NCI-H82 treated with DMSO at 0.1 percent for 48 hours (cell line): ENCODE data around the gene PCDH9.
"Not testable (repeated sequence)": the region's sequence is repeated elsewhere in the genome, so short reads cannot be mapped to it uniquely, and the experiment has no call there.

Experiments used
- DNase-seq: peaks from one replicate; lab custom pipeline; 2025; ENCODE audit not compliant: unreplicated experiment; lab: John Stamatoyannopoulos, UW

PCDH9 gene

GRCh38 chr13:66794340-66795031 is 435.6 kb downstream of the PCDH9 start:
- peak; percentile 100 for DNase-seq

DNA sequence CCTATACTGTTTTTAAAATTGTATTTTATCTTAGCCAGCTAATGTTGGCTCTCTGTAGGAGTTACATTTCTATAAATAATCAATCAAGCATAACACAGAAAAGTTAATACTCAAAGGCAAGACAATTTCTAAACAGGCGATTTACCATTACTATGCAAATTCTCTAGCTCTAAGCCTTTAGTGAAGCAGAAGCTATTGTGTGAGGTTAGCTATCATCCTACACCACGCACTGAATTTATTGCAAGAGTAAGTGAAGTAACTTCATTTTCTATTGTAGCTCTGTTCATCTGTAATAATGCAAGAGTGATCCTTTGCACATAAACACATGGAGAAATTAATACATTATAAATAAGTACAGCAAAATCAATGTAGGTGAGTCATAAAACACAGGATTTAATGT is 439.3 kb downstream of the PCDH9 start:
- DNase-seq, result no peak

GRCh38 chr13:66781241-66781640 is 448.9 kb downstream of the PCDH9 start:
- DNase-seq, result peak; percentile 90

DNA sequence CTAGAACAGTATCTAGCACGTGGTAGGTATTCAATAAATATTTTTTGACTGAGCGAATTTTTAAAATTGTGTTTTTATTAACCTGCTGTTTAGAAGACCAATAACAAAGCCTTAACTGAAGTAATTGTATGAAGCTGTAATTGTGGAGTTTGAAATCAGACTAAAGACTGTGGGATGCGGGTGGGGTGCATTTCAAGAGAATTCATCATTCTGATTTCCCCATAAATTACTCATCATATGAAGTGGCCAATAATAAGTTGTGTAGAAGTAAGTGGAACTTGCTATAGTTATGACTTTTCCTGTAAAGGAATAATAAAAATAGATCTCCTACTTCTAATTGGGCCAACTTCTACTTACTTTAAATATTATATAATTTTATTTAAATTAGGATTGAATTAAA is 449.3 kb downstream of the PCDH9 start:
- DNase-seq, result no peak

GRCh38 chr13:66778461-66778860 is 451.7 kb downstream of the PCDH9 start:
- no peak for DNase-seq

DNA sequence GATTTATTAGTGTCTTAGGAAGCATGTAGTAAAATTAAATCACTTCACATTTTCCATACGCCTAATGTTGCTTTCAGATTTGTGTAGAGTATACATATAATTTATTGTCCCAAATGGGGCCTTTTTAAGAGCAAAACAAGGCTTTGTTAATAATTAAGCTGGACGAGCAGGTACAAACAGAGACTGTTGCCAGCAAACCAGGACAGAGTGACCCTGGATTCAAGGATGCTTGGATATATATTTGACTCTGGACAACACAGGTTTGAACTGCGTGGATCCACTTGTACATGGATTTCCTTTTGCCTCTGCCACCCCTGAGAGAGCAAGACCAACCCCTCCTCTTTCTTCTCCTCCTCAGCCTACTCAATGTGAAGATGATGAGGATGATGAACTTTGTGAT is 454.9 kb downstream of the PCDH9 start:
- DNase-seq, result no peak

DNA sequence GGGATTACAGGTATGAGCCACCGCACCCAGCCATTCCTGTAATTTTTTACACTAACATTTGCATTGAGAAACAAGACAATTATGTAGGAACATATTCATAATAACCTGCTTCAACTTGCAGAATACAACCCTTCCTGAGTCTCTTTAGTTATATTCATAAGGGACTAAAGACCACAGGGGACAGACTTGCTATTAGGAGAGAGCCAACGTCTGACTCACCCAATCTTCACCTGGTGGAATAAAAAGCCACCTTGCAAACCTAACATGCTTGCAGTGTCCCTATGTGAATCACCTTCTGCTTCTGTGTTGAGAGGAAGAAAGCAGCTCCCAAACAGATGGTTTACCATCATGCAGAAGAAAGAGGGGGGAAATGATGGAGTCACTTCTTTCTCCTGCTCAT is 456.1 kb downstream of the PCDH9 start:
- DNase-seq, result no peak

- DNase-seq, result no peak
Measured at GRCh38 chr13:66765559-66765958, 464.6 kb downstream of the PCDH9 start.

- DNase-seq, result not testable (repeated sequence)
Measured at GRCh38 chr13:66760678-66761077, 469.5 kb downstream of the PCDH9 start.

GRCh38 chr13:66759919-66760318 is 470.2 kb downstream of the PCDH9 start:
- no peak for DNase-seq

GRCh38 chr13:66751691-66752090 is 478.4 kb downstream of the PCDH9 start:
- DNase-seq, result no peak

DNA sequence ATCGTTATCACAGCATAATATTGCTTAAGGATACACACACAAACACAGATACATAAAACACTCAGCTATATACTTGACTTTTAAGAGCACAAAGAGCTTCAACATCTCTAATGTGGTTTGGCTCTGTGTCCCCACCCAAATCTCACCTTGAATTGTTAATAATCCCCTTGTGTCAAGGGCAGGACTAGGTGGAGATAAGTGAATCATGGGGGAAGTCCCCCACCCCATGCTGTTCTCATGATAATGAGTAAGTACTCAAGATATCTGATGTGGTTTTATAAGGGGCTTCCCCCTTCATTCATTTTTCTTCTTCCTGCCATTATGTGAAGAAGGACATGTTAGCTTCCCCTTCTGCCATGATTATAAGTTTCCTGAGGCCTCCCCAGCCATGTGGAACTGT is 481.4 kb downstream of the PCDH9 start:
- DNase-seq, result no peak

DNA sequence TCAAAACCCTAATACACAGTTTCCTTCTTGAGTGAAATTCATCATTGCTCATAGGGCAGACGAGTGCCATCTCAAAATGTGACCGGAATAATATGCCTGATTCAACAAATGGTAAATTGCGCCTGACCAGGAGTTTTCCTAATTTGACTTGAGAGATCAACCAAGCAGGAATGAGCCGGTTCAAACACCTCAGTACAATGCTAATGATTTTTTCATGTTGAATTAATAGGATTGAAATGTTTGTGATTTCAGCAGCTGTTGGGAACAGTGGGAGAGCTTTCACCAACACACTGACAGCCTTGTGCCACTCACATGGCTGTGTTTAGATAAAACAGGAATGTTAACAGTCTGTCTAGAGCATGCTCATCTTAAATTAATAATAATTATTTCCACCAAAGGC is 484.8 kb downstream of the PCDH9 start:
- no peak for DNase-seq

- DNase-seq, result no peak
Measured at GRCh38 chr13:66723576-66723975, 506.6 kb downstream of the PCDH9 start.

GRCh38 chr13:66716538-66716937 is 513.6 kb downstream of the PCDH9 start:
- no peak for DNase-seq

GRCh38 chr13:66714795-66715194 is 515.3 kb downstream of the PCDH9 start:
- DNase-seq, result no peak

GRCh38 chr13:66704110-66704509 is 526.0 kb downstream of the PCDH9 start:
- no peak for DNase-seq

GRCh38 chr13:66703597-66703996 is 526.5 kb downstream of the PCDH9 start:
- no peak for DNase-seq

- no peak for DNase-seq
Measured at GRCh38 chr13:66700117-66700601, 530.0 kb downstream of the PCDH9 start.

DNA sequence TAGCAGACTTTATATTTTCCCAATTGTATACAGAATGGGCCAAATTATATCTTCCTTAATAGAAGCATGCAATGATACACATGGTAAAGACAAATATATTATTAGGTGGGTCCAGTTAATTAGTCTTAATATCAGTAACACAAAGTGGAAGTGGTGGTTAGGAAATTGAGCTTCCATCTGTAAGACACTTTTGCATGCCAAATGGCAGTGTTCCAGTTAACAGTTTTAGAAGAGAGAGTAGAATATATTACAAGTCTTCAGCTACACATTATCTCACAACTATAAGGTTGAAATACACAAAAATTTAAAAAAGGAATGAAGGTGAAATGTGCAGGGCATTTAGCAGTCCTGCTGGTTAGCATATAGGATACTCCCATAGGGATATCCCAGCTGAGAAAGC is 536.5 kb downstream of the PCDH9 start:
- no peak for DNase-seq

DNA sequence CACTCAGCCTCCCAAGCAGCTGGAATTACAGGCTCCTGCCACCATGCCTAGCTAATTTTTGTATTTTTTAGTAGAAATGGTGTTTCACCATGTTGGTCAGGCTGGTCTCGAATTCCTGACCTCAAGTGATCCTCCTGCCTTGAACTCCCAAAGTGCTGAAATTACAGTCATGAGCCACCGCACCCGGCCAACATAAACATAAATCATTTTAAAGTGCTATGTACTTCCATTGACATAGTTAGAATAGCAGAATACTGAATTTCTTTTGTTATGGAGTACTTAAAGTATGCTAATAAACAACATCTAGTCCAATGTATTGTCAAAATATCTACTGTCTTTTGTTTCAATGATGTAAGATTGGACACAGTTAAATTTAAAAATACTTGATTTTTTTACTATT is 539.0 kb downstream of the PCDH9 start:
- no peak for DNase-seq

DNA sequence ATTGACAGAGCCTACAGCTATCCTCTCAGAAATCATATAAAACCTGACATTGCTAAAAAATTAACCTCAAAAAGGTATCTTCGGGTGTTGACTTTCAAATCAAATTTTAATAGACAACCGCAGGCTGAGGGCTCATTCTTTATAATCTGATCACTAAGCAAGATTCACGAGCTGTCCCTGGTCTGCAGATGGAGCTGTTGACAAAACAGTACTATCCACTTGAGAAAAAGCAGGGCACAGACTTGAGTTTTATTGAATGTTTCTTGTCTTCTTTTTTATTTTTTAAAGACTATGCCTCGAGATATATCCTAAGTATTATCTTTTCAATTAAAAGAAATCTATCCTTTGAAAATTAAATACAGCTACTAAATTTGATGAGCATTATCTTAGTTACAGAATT is 540.5 kb downstream of the PCDH9 start:
- DNase-seq, result peak; percentile 58

DNA sequence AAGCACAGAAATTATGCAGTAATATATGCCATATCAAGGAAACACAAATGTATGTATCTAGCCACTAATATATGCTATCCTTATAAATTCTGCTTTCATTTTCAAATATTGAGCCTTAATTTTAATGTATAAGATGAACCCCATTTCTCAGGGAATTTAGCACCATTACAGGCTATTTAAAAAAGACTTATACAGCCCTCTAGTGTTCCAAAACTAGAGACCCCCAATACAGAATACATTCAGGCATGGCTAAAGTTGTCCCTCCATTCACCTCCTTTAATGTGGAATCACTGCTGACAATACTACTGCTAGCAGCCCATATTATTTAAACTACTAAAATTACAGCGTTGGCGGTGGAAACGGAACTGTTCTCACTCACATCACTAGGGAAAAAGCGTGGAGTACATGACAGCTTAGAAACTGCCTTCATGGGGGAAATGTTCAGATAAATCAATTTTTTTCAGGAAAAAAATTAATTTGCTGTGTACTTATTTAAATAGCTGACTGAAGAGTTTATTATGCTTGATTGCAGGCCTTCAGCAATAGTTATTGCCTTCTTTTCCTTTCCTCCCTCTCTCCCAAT is 541.0 kb downstream of the PCDH9 start:
- peak; percentile 36 for DNase-seq
